K562 (cell line): ENCODE results near the gene ADK. TPM values are rescaled to one million over a fixed set of nuclear protein-coding genes. Genes with fewer than 3 reads are reported as not detected.

Experiments
- ATF4 ChIP-seq: fragments of 450-650 bp; formaldehyde crosslinking; IDR thresholded peaks from 2 replicates; pipeline ENCODE4 v1.4.0; 2022; ENCODE audit warnings: mild to moderate bottlenecking, moderate library complexity
- BCL6 ChIP-seq: fragments of 250-450 bp; sonication (Bioruptor Pico); IDR thresholded peaks from 2 replicates; pipeline ENCODE4 v1.4.0; 2020
- CTBP1 ChIP-seq: fragments of 450-650 bp; IDR thresholded peaks from 2 replicates; pipeline ENCODE4 v1.6.1; 2016; ENCODE audit warnings: borderline replicate concordance
- E2F8 ChIP-seq: fragments of 450-650 bp; IDR thresholded peaks from 2 replicates; pipeline ENCODE4 v1.7.1; 2018; ENCODE audit warnings: mild to moderate bottlenecking, low read depth; ENCODE audit not compliant: partially characterized antibody
- FOXK1 ChIP-seq: sonication (generic); formaldehyde crosslinking; IDR thresholded peaks from 2 replicates; pipeline ENCODE4 v1.8.0; 2022; ENCODE audit warnings: missing genetic modification reagents, mild to moderate bottlenecking, borderline replicate concordance
- FOXM1 ChIP-seq, 2 experiments: fragments of 450-650 bp in 1 of 2; sonication (generic) in 1 of 2; formaldehyde crosslinking in 1 of 2; IDR thresholded peaks; 2 replicates each; pipeline versions ENCODE4 v1.6.1 to v1.9.0; 2017 to 2022; ENCODE audit warnings: low read depth in 2 of 2, mild to moderate bottlenecking in 2 of 2, missing genetic modification reagents in 1 of 2, moderate library complexity in 1 of 2
- GABPA ChIP-seq: fragments of 200-800 bp; sonication (Bioruptor generic); conservative IDR thresholded peaks from 2 replicates; pipeline ENCODE4 v1.6.1; 2016; ENCODE audit warnings: low read depth, missing genetic modification characterization, missing compliant biosample characterization
- KDM2B ChIP-seq: fragments of 250-450 bp; sonication (Bioruptor Pico); IDR thresholded peaks from 2 replicates; pipeline ENCODE4 v1.8.0; 2021; ENCODE audit warnings: mild to moderate bottlenecking, moderate library complexity
- NR3C1 ChIP-seq: sonication (generic); formaldehyde crosslinking; IDR thresholded peaks from 2 replicates; pipeline ENCODE4 v1.8.1; 2022; ENCODE audit warnings: missing genetic modification reagents
- TAL1 ChIP-seq: fragments of 450-650 bp; IDR thresholded peaks from 2 replicates; pipeline ENCODE4 v1.6.1; 2016; ENCODE audit warnings: mild to moderate bottlenecking
- TEAD4 ChIP-seq, 2 experiments: sonication (generic) in 1 of 2; formaldehyde crosslinking in 1 of 2; IDR thresholded peaks; 2 replicates each; pipeline versions ENCODE4 v1.6.1 to v1.8.0; 2012 to 2022; ENCODE audit warnings: borderline replicate concordance in 1 of 2, inconsistent platforms in 1 of 2, low read length in 1 of 2, mild to moderate bottlenecking in 1 of 2, missing genetic modification reagents in 1 of 2
- ZNF76 ChIP-seq: fragments of 250-450 bp; sonication (Bioruptor Pico); IDR thresholded peaks from 2 replicates; pipeline ENCODE4 v1.4.0; 2020; ENCODE audit warnings: mild to moderate bottlenecking, moderate library complexity, borderline replicate concordance
- polyA plus RNA-seq, 8 experiments: library from polyadenylated mRNA; depleted of rRNA in 4 of 8; stranded (reverse) in 5 of 8; unstranded in 3 of 8; fragments of >200 nt; fragmentation: Nextera tagmentation in 2 of 8; fragmentation: Illumina TruSeq in 1 of 8; extraction: Ambion mirVana in 2 of 8; extraction: Trizol in 1 of 8; gene quantifications; 2 replicates each; pipeline versions ENCODE4 v1.2.1 to v1.2.3, GENCODE V29; 2011 to 2014; ENCODE audit warnings: inconsistent platforms in 1 of 8, missing spikeins in 1 of 8
- total RNA-seq, 7 experiments: library from RNA; depleted of rRNA in 6 of 7; stranded (reverse); fragments of >200 nt in 6 of 7; fragmentation: Illumina TruSeq in 2 of 7; extraction: Trizol in 2 of 7; gene quantifications; 2 replicates each; pipeline versions ENCODE4 v1.2.1 to v1.2.3, GENCODE V29; 2011 to 2021; ENCODE audit warnings: low replicate concordance in 1 of 7
- TF ChIP-seq, protein P1 (sequence below): sonication (generic); formaldehyde crosslinking; IDR thresholded peaks from 2 replicates; pipeline ENCODE4 v1.8.0; 2022; ENCODE audit warnings: mild to moderate bottlenecking, missing genetic modification reagents
- TF ChIP-seq, protein P2 (sequence below): fragments of 200-800 bp; sonication (Bioruptor generic); IDR thresholded peaks from 2 replicates; pipeline ENCODE4 v1.6.1; 2016; ENCODE audit warnings: missing genetic modification characterization, missing compliant biosample characterization

The ADK gene
- total and polyA plus RNA-seq, 9 of the 15 experiments (the other 6 are each of a cell fraction or from before 2014, with no cell fraction given): 54.2 to 97.8 (median 73.6) TPM

DNA sequence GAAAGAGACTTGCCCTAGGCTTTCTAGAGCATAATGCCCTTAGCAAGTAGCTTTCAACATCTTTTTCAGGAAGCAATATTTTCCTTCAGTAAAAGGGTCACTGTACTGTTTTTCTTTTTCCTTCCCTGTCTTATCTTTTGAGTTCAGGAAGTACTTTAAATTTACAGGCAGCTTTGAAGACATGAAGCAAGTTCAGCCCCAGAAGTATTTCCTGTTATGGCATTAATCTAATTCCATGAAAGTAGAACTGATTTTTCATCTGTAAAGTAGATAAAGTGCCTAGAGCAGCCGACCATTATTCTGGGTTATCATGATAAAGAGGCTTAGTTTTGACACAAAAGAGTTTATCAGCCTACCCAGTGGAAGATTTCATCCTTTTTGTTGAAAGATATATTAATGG is 288.2 kb downstream of the ADK start (continued):
- TF ChIP-seq, protein P1, sequence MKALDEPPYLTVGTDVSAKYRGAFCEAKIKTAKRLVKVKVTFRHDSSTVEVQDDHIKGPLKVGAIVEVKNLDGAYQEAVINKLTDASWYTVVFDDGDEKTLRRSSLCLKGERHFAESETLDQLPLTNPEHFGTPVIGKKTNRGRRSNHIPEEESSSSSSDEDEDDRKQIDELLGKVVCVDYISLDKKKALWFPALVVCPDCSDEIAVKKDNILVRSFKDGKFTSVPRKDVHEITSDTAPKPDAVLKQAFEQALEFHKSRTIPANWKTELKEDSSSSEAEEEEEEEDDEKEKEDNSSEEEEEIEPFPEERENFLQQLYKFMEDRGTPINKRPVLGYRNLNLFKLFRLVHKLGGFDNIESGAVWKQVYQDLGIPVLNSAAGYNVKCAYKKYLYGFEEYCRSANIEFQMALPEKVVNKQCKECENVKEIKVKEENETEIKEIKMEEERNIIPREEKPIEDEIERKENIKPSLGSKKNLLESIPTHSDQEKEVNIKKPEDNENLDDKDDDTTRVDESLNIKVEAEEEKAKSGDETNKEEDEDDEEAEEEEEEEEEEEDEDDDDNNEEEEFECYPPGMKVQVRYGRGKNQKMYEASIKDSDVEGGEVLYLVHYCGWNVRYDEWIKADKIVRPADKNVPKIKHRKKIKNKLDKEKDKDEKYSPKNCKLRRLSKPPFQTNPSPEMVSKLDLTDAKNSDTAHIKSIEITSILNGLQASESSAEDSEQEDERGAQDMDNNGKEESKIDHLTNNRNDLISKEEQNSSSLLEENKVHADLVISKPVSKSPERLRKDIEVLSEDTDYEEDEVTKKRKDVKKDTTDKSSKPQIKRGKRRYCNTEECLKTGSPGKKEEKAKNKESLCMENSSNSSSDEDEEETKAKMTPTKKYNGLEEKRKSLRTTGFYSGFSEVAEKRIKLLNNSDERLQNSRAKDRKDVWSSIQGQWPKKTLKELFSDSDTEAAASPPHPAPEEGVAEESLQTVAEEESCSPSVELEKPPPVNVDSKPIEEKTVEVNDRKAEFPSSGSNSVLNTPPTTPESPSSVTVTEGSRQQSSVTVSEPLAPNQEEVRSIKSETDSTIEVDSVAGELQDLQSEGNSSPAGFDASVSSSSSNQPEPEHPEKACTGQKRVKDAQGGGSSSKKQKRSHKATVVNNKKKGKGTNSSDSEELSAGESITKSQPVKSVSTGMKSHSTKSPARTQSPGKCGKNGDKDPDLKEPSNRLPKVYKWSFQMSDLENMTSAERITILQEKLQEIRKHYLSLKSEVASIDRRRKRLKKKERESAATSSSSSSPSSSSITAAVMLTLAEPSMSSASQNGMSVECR: no peak
- TF ChIP-seq KDM2B (CRISPR knock-in tag) (no peak), TEAD4 (IDR thresholded peaks at IDR 0.05; ENCODE audit: low read length) (peak; percentile 79), TEAD4 (CRISPR knock-in tag; IDR thresholded peaks at IDR 0.05; ENCODE audit: borderline replicate concordance) (no peak), BCL6 (CRISPR knock-in tag) (no peak), ATF4 (CRISPR knock-in tag) (no peak), GABPA (peak; percentile 56), E2F8 (peak; percentile 25), FOXM1 (IDR thresholded peaks at IDR 0.05; ENCODE audit: low read depth) (peak; percentile 62; the same call in 1 of the 2 replicates), FOXM1 (CRISPR knock-in tag; IDR thresholded peaks at IDR 0.05; ENCODE audit: low read depth) (no peak), FOXK1 (CRISPR knock-in tag) (no peak), TAL1 (peak; percentile 55), CTBP1 (peak; percentile 19; the same call in 1 of the 2 replicates), NR3C1 (CRISPR knock-in tag) (no peak), ZNF76 (CRISPR knock-in tag) (no peak)
- TF ChIP-seq, protein P2, sequence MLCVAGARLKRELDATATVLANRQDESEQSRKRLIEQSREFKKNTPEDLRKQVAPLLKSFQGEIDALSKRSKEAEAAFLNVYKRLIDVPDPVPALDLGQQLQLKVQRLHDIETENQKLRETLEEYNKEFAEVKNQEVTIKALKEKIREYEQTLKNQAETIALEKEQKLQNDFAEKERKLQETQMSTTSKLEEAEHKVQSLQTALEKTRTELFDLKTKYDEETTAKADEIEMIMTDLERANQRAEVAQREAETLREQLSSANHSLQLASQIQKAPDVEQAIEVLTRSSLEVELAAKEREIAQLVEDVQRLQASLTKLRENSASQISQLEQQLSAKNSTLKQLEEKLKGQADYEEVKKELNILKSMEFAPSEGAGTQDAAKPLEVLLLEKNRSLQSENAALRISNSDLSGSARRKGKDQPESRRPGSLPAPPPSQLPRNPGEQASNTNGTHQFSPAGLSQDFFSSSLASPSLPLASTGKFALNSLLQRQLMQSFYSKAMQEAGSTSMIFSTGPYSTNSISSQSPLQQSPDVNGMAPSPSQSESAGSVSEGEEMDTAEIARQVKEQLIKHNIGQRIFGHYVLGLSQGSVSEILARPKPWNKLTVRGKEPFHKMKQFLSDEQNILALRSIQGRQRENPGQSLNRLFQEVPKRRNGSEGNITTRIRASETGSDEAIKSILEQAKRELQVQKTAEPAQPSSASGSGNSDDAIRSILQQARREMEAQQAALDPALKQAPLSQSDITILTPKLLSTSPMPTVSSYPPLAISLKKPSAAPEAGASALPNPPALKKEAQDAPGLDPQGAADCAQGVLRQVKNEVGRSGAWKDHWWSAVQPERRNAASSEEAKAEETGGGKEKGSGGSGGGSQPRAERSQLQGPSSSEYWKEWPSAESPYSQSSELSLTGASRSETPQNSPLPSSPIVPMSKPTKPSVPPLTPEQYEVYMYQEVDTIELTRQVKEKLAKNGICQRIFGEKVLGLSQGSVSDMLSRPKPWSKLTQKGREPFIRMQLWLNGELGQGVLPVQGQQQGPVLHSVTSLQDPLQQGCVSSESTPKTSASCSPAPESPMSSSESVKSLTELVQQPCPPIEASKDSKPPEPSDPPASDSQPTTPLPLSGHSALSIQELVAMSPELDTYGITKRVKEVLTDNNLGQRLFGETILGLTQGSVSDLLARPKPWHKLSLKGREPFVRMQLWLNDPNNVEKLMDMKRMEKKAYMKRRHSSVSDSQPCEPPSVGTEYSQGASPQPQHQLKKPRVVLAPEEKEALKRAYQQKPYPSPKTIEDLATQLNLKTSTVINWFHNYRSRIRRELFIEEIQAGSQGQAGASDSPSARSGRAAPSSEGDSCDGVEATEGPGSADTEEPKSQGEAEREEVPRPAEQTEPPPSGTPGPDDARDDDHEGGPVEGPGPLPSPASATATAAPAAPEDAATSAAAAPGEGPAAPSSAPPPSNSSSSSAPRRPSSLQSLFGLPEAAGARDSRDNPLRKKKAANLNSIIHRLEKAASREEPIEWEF: no peak
